ENCODE data around the gene DOK3.

Gene DOK3

DNA sequence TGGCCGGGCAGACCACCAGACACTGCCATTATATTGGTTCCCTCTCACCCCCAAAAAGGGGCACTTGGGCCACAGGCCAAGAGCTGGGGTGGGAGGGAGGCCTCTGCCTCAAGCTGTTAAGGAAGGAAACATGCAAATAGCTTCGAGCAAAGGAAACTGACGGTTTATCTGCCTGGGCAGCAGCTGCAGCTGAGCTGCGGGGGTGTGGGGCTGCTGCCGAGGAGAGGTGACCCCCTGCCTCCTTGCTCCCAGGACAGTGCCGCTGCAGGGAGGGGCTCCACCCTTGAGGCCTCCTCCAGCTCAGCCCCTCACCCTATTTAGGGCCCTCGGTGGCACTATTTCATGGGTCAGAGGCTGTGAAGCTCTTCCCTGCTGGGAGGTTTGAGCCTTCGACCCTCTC, 789 bp downstream of the DOK3 start:
- no peak for DNase-seq (ENCODE audit: low read depth)
- H3K4me3 ChIP-seq (ENCODE audit: control insufficient read depth, low read depth, low read length), result no peak overlapping the region
- TF ChIP-seq, protein P1, sequence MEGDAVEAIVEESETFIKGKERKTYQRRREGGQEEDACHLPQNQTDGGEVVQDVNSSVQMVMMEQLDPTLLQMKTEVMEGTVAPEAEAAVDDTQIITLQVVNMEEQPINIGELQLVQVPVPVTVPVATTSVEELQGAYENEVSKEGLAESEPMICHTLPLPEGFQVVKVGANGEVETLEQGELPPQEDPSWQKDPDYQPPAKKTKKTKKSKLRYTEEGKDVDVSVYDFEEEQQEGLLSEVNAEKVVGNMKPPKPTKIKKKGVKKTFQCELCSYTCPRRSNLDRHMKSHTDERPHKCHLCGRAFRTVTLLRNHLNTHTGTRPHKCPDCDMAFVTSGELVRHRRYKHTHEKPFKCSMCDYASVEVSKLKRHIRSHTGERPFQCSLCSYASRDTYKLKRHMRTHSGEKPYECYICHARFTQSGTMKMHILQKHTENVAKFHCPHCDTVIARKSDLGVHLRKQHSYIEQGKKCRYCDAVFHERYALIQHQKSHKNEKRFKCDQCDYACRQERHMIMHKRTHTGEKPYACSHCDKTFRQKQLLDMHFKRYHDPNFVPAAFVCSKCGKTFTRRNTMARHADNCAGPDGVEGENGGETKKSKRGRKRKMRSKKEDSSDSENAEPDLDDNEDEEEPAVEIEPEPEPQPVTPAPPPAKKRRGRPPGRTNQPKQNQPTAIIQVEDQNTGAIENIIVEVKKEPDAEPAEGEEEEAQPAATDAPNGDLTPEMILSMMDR (IDR thresholded peaks at IDR 0.05; ENCODE audit: control insufficient read depth, insufficient read depth, low read depth, low read length, missing control alignments), result no peak

DNA sequence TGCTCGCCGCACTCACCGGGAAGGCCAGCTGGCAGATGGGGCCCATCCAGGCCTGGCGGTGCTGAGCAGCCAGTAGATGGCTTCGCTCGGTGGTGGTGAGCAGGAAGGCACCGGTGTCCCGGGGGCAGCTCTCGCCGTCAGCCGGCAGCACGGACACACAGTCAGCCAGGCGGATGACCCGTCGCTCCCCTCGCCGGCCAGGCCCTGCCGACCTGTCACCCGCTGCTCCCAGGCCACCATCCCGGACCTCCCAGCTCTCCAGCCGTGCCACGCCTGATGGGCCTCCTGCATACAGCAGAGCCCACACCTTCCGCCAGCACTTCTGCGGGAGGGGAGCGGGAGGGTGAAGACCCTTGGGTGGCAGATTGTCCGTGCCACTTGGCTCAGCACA, 1.4 kb downstream of the DOK3 start:
- DNase-seq (ENCODE audit: low read depth), result no peak
- TF ChIP-seq, protein P1 (IDR thresholded peaks at IDR 0.05; ENCODE audit: control insufficient read depth, insufficient read depth, low read depth, low read length, missing control alignments), result no peak
- H3K4me3 ChIP-seq (ENCODE audit: control insufficient read depth, low read depth, low read length), result no peak overlapping the region

DNA sequence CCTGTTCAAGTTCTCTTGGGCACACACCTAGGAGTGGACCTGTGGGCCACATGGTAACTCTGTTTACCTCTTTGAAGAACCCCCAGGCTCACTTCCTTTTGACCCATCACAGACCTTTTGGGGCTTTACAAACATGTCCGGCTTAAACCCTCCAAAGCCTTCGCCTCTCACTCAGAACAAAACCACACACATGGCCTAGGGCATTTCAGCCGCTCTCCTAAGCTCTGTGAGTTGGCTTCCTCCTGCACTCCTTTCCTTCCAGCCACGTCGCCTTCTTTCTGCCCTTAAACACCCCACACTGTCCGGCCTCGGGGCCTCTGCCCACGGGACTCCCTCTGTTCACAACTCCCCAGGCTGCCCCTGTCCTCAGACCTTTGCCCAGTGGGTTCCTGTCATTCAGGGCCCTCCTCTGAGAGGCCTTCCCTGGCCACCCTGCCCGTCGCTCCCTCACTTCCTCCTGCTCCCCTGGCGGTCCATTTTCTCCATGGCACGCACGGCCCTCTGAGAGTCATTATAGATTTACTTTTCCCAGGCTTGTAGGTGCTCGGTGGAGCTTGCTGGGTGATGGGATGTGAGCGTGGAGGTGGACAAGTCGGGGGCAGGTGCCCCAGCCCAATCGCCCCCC, 1.9 kb downstream of the DOK3 start:
- DNase-seq (ENCODE audit: low read depth), result no peak
- TF ChIP-seq, protein P1 (IDR thresholded peaks at IDR 0.05; ENCODE audit: control insufficient read depth, insufficient read depth, low read depth, low read length, missing control alignments), result no peak
- no peak overlapping the region for H3K4me3 ChIP-seq (ENCODE audit: control insufficient read depth, low read depth, low read length)

DNA sequence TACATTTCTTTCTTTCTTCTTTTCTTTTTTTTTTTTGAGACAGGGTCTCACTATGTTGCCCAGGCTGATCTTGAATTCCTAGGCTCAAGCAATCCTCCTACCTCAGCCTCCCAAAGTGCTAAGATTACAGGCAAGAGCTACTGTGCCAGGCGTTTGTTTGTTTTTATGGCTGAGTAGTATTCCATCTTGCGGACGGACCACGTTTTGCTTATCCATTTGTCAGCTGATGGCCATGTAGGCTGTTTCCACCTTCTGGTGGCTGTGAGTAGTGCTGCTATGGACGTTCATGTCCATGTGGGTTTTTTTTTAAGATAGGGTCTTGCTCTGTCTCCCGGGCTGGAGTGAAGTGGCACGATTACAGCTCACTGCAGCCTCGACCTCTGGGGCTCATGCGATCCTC, 2.5 kb downstream of the DOK3 start:
- no peak overlapping the region for H3K4me3 ChIP-seq (ENCODE audit: control insufficient read depth, low read depth, low read length)
- DNase-seq (ENCODE audit: low read depth), result no peak
- TF ChIP-seq, protein P1 (IDR thresholded peaks at IDR 0.05; ENCODE audit: control insufficient read depth, insufficient read depth, low read depth, low read length, missing control alignments), result peak; percentile 21

DNA sequence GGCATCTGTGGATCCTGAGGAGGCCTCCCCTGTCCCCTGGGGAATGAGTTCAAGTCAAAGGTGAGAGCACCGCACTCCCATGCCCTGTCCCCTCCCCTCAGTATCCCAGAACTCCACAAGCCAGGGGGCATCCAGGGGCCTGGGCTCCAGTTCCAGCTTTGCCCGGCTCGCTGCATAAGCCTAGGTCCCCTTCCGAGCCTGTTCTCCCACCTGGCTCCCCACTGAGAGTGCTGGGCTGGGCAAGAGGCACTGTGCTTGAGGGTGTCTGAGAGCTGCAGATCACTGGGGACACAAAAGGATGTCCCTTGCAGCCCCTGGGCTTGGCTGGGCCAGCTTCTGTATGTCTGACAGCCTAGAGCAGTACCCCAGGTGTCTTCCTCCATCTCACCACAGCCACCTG, 4.6 kb downstream of the DOK3 start:
- no peak overlapping the region for H3K4me3 ChIP-seq (ENCODE audit: control insufficient read depth, low read depth, low read length)

GRCh38 chr5:177504086-177505056, 5.3 kb downstream of the DOK3 start:
- TF ChIP-seq, protein P1 (IDR thresholded peaks at IDR 0.05; ENCODE audit: control insufficient read depth, insufficient read depth, low read depth, low read length, missing control alignments), result no peak
- DNase-seq (ENCODE audit: low read depth), result no peak
- H3K4me3 ChIP-seq (ENCODE audit: control insufficient read depth, low read depth, low read length), result no peak overlapping the region

More for the DNA sequence above, 4.6 kb downstream of the DOK3 start:
- TF ChIP-seq, protein P1 (IDR thresholded peaks at IDR 0.05; ENCODE audit: control insufficient read depth, insufficient read depth, low read depth, low read length, missing control alignments), result no peak
- DNase-seq (ENCODE audit: low read depth), result no peak

Data from AG09309 (cell line).